ENCODE data around the gene TBX10. TPM values are rescaled to one million over a fixed set of nuclear protein-coding genes. Genes with fewer than 3 reads are reported as not detected.

Gene TBX10
- total RNA-seq, 1 experiment from 2014 or later: not detected

DNA sequence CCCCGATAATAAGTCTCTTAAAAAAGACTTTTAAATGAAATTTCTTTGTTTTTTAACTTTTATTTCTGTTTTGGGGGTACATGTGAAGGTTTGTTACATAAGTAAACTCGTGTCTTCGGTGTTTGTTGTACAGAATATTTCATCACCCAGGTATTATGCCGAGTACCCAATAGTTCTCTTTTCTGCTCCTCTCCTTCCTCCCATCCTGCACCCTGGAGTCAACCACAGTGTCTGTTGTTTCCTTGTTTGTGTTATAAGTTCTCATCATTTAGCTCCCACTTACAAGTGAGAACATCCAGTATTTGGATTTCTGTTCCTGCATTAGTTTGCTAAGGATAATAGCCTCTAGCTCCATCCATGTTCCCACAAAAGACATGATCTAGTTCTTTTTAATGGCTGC, 57.6 kb downstream of the TBX10 start:
- H3K27ac ChIP-seq (ENCODE audit: insufficient read length, low read depth, low read length): no peak overlapping the region
- no peak overlapping the region for H3T11ph ChIP-seq (ENCODE audit: low read length)

More for the DNA sequence above, 57.6 kb downstream of the TBX10 start:
- Mint-ChIP-seq H3K9me3 (peaks cover 0 to 5% of the 10 kb centered on the region in 2 experiments; a peak in 2 of 5 replicates), H3K4me1 (peaks cover 54 to 63% of the 10 kb centered on the region in 2 experiments), H3K27ac (peak overlapping the region in 1 of 3 experiments; percentile 92; a peak in 2 of 7 replicates), H3K4me3 (peak overlapping the region; percentile 57 to 73), H3K27me3 (ENCODE audit: low read depth) (peaks cover 18% of the 10 kb centered on the region), H3K36me3 (ENCODE audit: insufficient read depth in 1 of 3, low read depth in 3 of 3) (peaks cover 23 to 28% (median 24%) of the 10 kb centered on the region in 3 experiments)
- no peaks in the 10 kb centered on the region for H3K79me1 ChIP-seq (ENCODE audit: insufficient read depth, low read depth, low read length, poor library complexity, severe bottlenecking)
- H3K9me3 ChIP-seq (ENCODE audit: control insufficient read depth, low read depth, low read length): no peaks in the 10 kb centered on the region
- H2BK20ac ChIP-seq (ENCODE audit: low read depth, low read length, poor library complexity, severe bottlenecking): no peak overlapping the region
- no peak overlapping the region for H3K23ac ChIP-seq (ENCODE audit: insufficient read length, low read depth, low read length)
- H2AFZ ChIP-seq (ENCODE audit: low read length): no peak overlapping the region
- H4K5ac ChIP-seq (ENCODE audit: insufficient read length, low read depth, low read length): no peak overlapping the region
- H3K14ac ChIP-seq (ENCODE audit: insufficient read depth, low read length): no peak overlapping the region
- no peak overlapping the region for H3K18ac ChIP-seq (ENCODE audit: insufficient read length, low read depth, low read length)
- H2AK5ac ChIP-seq (ENCODE audit: insufficient read length, low read length): no peak overlapping the region
- peaks cover 3% of the 10 kb centered on the region; the same call in 1 of the 2 replicates for H3K4me1 ChIP-seq (ENCODE audit: insufficient read depth, low read length)
- no peak overlapping the region for H2BK12ac ChIP-seq (ENCODE audit: insufficient read length, low read depth, low read length)
- no peak overlapping the region for H3K9ac ChIP-seq (ENCODE audit: extremely low read depth, insufficient read length, low read length)
- H4K8ac ChIP-seq (replicated peaks; ENCODE audit: insufficient read length, low read depth, low read length): no peak overlapping the region
- no peaks in the 10 kb centered on the region for H4K20me1 ChIP-seq (ENCODE audit: control insufficient read depth, insufficient read depth, insufficient read length)
- no peak overlapping the region for H4K91ac ChIP-seq (ENCODE audit: insufficient read length, low read depth, low read length)
- TF ChIP-seq, protein P1, sequence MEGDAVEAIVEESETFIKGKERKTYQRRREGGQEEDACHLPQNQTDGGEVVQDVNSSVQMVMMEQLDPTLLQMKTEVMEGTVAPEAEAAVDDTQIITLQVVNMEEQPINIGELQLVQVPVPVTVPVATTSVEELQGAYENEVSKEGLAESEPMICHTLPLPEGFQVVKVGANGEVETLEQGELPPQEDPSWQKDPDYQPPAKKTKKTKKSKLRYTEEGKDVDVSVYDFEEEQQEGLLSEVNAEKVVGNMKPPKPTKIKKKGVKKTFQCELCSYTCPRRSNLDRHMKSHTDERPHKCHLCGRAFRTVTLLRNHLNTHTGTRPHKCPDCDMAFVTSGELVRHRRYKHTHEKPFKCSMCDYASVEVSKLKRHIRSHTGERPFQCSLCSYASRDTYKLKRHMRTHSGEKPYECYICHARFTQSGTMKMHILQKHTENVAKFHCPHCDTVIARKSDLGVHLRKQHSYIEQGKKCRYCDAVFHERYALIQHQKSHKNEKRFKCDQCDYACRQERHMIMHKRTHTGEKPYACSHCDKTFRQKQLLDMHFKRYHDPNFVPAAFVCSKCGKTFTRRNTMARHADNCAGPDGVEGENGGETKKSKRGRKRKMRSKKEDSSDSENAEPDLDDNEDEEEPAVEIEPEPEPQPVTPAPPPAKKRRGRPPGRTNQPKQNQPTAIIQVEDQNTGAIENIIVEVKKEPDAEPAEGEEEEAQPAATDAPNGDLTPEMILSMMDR (conservative IDR thresholded peaks at IDR 0.05): no peak
- H3K79me2 ChIP-seq (ENCODE audit: insufficient read depth, low read length): peaks cover 5% of the 10 kb centered on the region; the same call in 1 of the 2 replicates
- H3K4me2 ChIP-seq (ENCODE audit: insufficient read depth, insufficient read length, low read length): peak overlapping the region; percentile 45
- H2BK5ac ChIP-seq (ENCODE audit: insufficient read length, low read length): no peak overlapping the region
- no peak overlapping the region for H3K4ac ChIP-seq (ENCODE audit: low read depth, low read length)
- DNase-seq: no peak
- H3K23me2 ChIP-seq (ENCODE audit: insufficient read length, low read depth, low read length, poor library complexity, severe bottlenecking): peaks cover 8% of the 10 kb centered on the region
- H2BK120ac ChIP-seq (ENCODE audit: low read depth, low read length, poor library complexity, severe bottlenecking): no peak overlapping the region
- H2BK15ac ChIP-seq (ENCODE audit: low read depth, low read length): no peak overlapping the region
- no peak overlapping the region for H3K56ac ChIP-seq (ENCODE audit: insufficient read length, low read depth, low read length)
- no CpG with 5 or more reads among the region's 4 CpGs for WGBS (ENCODE audit: extremely low coverage, insufficient read length, low lambda C conversion rate)
- H3K27me3 ChIP-seq (ENCODE audit: insufficient read depth, low read length): no peaks in the 10 kb centered on the region

Measured in H9 (cell line).